ENCODE data around the gene THRAP3. TPM values are rescaled to one million over a fixed set of nuclear protein-coding genes. Genes with fewer than 3 reads are reported as not detected.

The THRAP3 gene
- total and polyA plus RNA-seq, 2 experiments from 2014 or later = 127 to 161 TPM

- TF ChIP-seq ETS1 (IDR thresholded peaks at IDR 0.05) (no peak), ZNF331 (CRISPR knock-in tag; IDR thresholded peaks at IDR 0.05; ENCODE audit: low read depth) (no peak), JUNB (IDR thresholded peaks at IDR 0.05; ENCODE audit: unreplicated experiment) (no peak), EZH2phosphoT487 (IDR thresholded peaks at IDR 0.05; ENCODE audit: unreplicated experiment) (no peak), CREB1 (CRISPR knock-in tag; IDR thresholded peaks at IDR 0.05; ENCODE audit: low read depth) (no peak)
Measured at GRCh38 chr1:36349241-36349671, 125.0 kb downstream of the THRAP3 start (continued).

GRCh38 chr1:36349839-36350238 is 125.6 kb downstream of the THRAP3 start:
- H3K9me2 ChIP-seq (ENCODE audit: insufficient read depth) = no peaks in the 10 kb centered on the region
- no peak overlapping the region for H2AFZ ChIP-seq
- H3K36me3 Mint-ChIP-seq (ENCODE audit: low read depth) = peaks cover 48% of the 10 kb centered on the region
- no peaks in the 10 kb centered on the region for H3F3A ChIP-seq (replicated peaks; ENCODE audit: low read depth)
- DNase-seq (ENCODE audit: low spot score) = no peak
- H3K4me3 Mint-ChIP-seq = no peak overlapping the region
- H3K36me3 ChIP-seq (ENCODE audit: insufficient read depth) = peaks cover 8% of the 10 kb centered on the region; the same call in 1 of the 2 replicates
- H3K27ac ChIP-seq (ENCODE audit: low read depth) = no peak overlapping the region
- peaks cover 5% of the 10 kb centered on the region; the same call in 1 of the 2 replicates for H3K4me1 ChIP-seq (ENCODE audit: insufficient read depth)
- H3K27me3 Mint-ChIP-seq (ENCODE audit: insufficient read depth, low read depth, poor library complexity) = peaks cover 4% of the 10 kb centered on the region
- no peaks in the 10 kb centered on the region for H3K9me3 Mint-ChIP-seq
- no peak overlapping the region for H3K27ac Mint-ChIP-seq
- ATAC-seq = no peak; the same call in 2 of the 3 replicates
- no peaks in the 10 kb centered on the region for H3K79me2 ChIP-seq (replicated peaks; ENCODE audit: insufficient read depth)
- no peak for TF ChIP-seq ZNF331 (CRISPR knock-in tag; IDR thresholded peaks at IDR 0.05; ENCODE audit: low read depth)
- TF ChIP-seq NANOG (IDR thresholded peaks at IDR 0.05; ENCODE audit: borderline replicate concordance) = no peak
- no peak for TF ChIP-seq STAT1 (IDR thresholded peaks at IDR 0.05; ENCODE audit: unreplicated experiment)
- TF ChIP-seq JUNB (IDR thresholded peaks at IDR 0.05; ENCODE audit: unreplicated experiment) = no peak
- TF ChIP-seq CTCF (conservative IDR thresholded peaks at IDR 0.05; ENCODE audit: low read depth in 2 of 2) = no peak
- TF ChIP-seq POLR2AphosphoS5 (IDR thresholded peaks at IDR 0.05; ENCODE audit: low read depth) = no peak
- no peak for TF ChIP-seq REST (IDR thresholded peaks at IDR 0.05; ENCODE audit: unreplicated experiment)
- TF ChIP-seq ZNF462 (CRISPR knock-in tag; IDR thresholded peaks at IDR 0.05) = no peak
- TF ChIP-seq EZH2 (IDR thresholded peaks at IDR 0.05; ENCODE audit: low read depth, unreplicated experiment) = no peak
- no peak for TF ChIP-seq EZH2phosphoT487 (IDR thresholded peaks at IDR 0.05; ENCODE audit: unreplicated experiment)
- no peak for TF ChIP-seq CREB1 (CRISPR knock-in tag; IDR thresholded peaks at IDR 0.05; ENCODE audit: low read depth)
- no peaks in the 10 kb centered on the region for H4K20me1 ChIP-seq (replicated peaks; ENCODE audit: insufficient read depth)
- H3K4me1 Mint-ChIP-seq = peaks cover 13% of the 10 kb centered on the region
- H3K27me3 ChIP-seq (ENCODE audit: insufficient read depth) = no peaks in the 10 kb centered on the region
- H3K4me3 ChIP-seq = no peak overlapping the region
- H3K4me2 ChIP-seq = no peak overlapping the region
